ENCODE measurements around the gene HEATR1.

Gene HEATR1

DNA sequence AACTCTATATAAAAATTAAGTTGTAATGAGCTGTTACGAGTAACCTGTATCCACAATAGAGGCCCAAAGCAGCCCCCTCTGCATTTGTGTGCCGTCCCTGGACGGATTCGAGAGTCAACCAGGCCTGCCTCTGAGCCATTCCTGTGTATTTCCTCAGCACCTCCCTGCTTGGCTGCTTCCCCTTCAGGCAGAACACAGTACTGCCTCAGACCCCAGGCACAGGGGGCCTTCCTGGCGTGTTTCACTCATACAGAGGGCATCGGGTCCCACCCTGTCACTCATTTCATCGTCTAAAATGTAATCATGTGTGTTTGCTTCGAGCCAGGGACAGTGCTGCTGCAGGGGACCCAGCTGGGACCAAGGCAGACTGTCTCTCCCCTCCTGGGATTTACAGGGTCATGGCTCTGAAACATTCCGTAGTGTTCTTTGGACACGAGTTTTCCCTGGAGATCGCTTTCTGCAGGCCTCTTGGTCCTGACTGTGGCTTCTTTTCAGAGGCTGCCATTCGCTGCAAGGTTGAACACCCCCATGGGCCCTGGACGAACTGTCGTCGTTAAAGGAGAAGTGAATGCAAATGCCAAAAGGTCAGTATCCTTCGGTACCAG lies 61.1 kb downstream of the HEATR1 start:
- no peak for DNase-seq (ENCODE audit: low spot score)
- Histone ChIP-seq H3K27ac (ENCODE audit: poor library complexity, severe bottlenecking) (no peak overlapping the region), H3K9me3 (ENCODE audit: severe bottlenecking) (no peaks in the 10 kb centered on the region), H3K4me1 (ENCODE audit: insufficient read depth, poor library complexity, severe bottlenecking) (no peaks in the 10 kb centered on the region), H3K4me3 (ENCODE audit: severe bottlenecking) (no peak overlapping the region), H3K27me3 (ENCODE audit: insufficient read depth, poor library complexity, severe bottlenecking) (no peaks in the 10 kb centered on the region), H3K36me3 (ENCODE audit: low read depth) (peaks cover 68% of the 10 kb centered on the region)
- TF ChIP-seq, protein P1, sequence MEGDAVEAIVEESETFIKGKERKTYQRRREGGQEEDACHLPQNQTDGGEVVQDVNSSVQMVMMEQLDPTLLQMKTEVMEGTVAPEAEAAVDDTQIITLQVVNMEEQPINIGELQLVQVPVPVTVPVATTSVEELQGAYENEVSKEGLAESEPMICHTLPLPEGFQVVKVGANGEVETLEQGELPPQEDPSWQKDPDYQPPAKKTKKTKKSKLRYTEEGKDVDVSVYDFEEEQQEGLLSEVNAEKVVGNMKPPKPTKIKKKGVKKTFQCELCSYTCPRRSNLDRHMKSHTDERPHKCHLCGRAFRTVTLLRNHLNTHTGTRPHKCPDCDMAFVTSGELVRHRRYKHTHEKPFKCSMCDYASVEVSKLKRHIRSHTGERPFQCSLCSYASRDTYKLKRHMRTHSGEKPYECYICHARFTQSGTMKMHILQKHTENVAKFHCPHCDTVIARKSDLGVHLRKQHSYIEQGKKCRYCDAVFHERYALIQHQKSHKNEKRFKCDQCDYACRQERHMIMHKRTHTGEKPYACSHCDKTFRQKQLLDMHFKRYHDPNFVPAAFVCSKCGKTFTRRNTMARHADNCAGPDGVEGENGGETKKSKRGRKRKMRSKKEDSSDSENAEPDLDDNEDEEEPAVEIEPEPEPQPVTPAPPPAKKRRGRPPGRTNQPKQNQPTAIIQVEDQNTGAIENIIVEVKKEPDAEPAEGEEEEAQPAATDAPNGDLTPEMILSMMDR (IDR thresholded peaks at IDR 0.05; ENCODE audit: poor library complexity, severe bottlenecking) = no peak
- no peak for ATAC-seq (ENCODE audit: low read depth)

DNA sequence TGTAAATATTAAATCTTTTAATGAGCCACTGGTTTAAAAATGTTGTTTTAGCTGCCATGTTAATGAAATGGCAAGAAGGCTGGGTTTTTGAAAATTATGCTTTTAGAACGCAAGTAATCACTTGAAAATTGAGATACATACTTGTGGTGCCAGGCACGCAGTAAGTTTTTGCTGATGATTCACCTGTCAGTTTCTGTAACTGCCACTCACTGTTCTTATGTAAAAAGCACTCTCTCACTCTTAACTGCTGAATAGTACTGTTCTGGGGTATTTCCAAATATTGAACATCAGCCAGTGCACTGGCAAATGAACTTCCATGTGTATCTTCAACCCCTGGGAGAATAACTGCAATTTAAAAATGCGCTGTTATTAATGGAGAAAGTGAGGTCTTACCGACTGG lies 62.6 kb downstream of the HEATR1 start:
- H3K27ac ChIP-seq (ENCODE audit: poor library complexity, severe bottlenecking) = no peak overlapping the region
- no peaks in the 10 kb centered on the region for H3K9me3 ChIP-seq (ENCODE audit: severe bottlenecking)
- DNase-seq (ENCODE audit: low spot score) = no peak
- peaks cover 67% of the 10 kb centered on the region for H3K36me3 ChIP-seq (ENCODE audit: low read depth)
- ATAC-seq (ENCODE audit: low read depth) = no peak
- no peaks in the 10 kb centered on the region for H3K4me1 ChIP-seq (ENCODE audit: insufficient read depth, poor library complexity, severe bottlenecking)
- TF ChIP-seq, protein P1 (IDR thresholded peaks at IDR 0.05; ENCODE audit: poor library complexity, severe bottlenecking) = no peak
- no peaks in the 10 kb centered on the region for H3K27me3 ChIP-seq (ENCODE audit: insufficient read depth, poor library complexity, severe bottlenecking)
- no peak overlapping the region for H3K4me3 ChIP-seq (ENCODE audit: severe bottlenecking)

DNA sequence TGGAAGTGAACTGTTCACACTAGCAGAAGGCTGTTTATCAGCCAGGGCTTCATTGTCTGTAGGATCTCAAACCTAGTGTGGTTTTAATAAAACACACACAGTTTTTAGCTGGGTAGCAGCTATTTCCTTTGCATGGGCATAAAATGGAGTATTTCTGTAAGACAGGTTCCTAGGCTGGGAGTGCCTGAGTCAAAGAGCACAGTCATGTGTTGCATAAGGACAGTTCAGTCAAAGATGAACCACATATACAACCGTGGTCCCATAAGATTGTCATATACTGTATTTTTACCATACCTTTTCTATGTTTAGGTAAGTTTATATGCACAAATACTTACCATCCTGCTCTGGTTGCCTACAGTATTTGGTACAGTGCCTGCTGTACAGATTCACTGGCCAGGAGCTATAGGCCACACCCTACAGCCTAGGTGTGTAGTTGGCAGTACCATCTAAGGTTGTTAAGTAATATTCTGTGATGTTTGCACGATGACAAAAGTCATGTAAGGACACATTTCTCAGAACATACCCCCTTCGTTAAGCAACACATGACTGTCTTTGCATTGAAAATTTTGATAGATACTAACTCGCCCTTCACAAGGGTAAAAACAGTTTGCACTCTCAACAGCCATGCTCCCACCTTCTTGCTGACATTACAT lies 63.4 kb downstream of the HEATR1 start:
- no peak overlapping the region for H3K4me3 ChIP-seq (ENCODE audit: severe bottlenecking)
- no peak for DNase-seq (ENCODE audit: low spot score)
- peaks cover 59% of the 10 kb centered on the region for H3K36me3 ChIP-seq (ENCODE audit: low read depth)
- peak; percentile 44; the same call in 2 of the 3 replicates for ATAC-seq (ENCODE audit: low read depth)
- TF ChIP-seq, protein P1 (IDR thresholded peaks at IDR 0.05; ENCODE audit: poor library complexity, severe bottlenecking) = no peak
- H3K4me1 ChIP-seq (ENCODE audit: insufficient read depth, poor library complexity, severe bottlenecking) = no peaks in the 10 kb centered on the region
- H3K27me3 ChIP-seq (ENCODE audit: insufficient read depth, poor library complexity, severe bottlenecking) = no peaks in the 10 kb centered on the region
- no peaks in the 10 kb centered on the region for H3K9me3 ChIP-seq (ENCODE audit: severe bottlenecking)
- H3K27ac ChIP-seq (ENCODE audit: poor library complexity, severe bottlenecking) = no peak overlapping the region

DNA sequence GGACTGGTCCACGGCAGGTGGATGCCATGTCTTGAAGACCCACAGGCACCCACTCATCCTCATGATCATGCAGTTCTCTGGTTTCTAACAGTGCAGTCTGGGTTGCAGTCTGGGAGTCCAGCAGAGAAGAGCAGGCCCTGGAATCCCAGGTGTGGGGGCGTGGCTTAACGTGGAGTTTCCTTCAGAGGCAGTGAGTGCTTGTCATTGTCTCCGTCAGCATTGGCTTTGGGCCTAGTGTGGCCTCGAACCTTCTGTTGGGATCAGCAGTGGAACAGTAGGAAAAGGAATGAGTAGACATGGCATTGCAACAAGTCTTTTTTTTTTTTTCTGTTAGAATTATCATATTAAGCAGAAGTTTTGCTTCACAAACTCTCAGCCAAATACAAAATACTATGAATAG lies 67.8 kb downstream of the HEATR1 start:
- ATAC-seq (ENCODE audit: low read depth) = no peak
- H3K36me3 ChIP-seq (ENCODE audit: low read depth) = peaks cover 28% of the 10 kb centered on the region

More for the DNA sequence above, 67.8 kb downstream of the HEATR1 start:
- Histone ChIP-seq H3K27me3 (ENCODE audit: insufficient read depth, poor library complexity, severe bottlenecking) (no peaks in the 10 kb centered on the region), H3K4me1 (ENCODE audit: insufficient read depth, poor library complexity, severe bottlenecking) (peaks cover 3% of the 10 kb centered on the region), H3K4me3 (ENCODE audit: severe bottlenecking) (no peak overlapping the region), H3K27ac (ENCODE audit: poor library complexity, severe bottlenecking) (no peak overlapping the region), H3K9me3 (ENCODE audit: severe bottlenecking) (no peaks in the 10 kb centered on the region)
- TF ChIP-seq, protein P1 (IDR thresholded peaks at IDR 0.05; ENCODE audit: poor library complexity, severe bottlenecking) = no peak
- DNase-seq (ENCODE audit: low spot score) = no peak
